Measurements from ENCODE around the gene OR1I1. TPM values are rescaled to one million over a fixed set of nuclear protein-coding genes. Genes with fewer than 3 reads are reported as not detected.

OR1I1 gene
- total RNA-seq, 1 experiment from 2014 or later: not detected

GRCh38 chr19:15108845-15109767 lies 27.1 kb downstream of the OR1I1 start:
- peaks cover 0 to 6% of the 10 kb centered on the region in 2 experiments; a peak in 1 of 4 replicates for H3K36me3 ChIP-seq (ENCODE audit: control insufficient read depth in 1 of 2, insufficient read depth in 2 of 2, low read length in 2 of 2)
- no peak overlapping the region for H2AFZ ChIP-seq (ENCODE audit: low read depth, low read length, poor library complexity, severe bottlenecking)
- DNase-seq (ENCODE audit: low read depth, low spot score): no peak
- ChIA-PET CTCF (no interaction called here), POLR2A (no interaction called here), RAD21 (ENCODE audit: low non-redundant PET in 1 of 2, low total read pairs in 2 of 2, uncharacterized antibody in 2 of 2, unreplicated experiment in 2 of 2) (interaction anchor here in 1 of 2 experiments (0.7 kb wide), 1 partner anchor 184 kb away, joined by 4 read pairs; no protein-coding TSS in a partner anchor)
- no peak for TF ChIP-seq ZBTB33 (IDR thresholded peaks at IDR 0.05; ENCODE audit: extremely low read depth, insufficient replicate concordance, low read length)
- no peak for TF ChIP-seq ATF3 (IDR thresholded peaks at IDR 0.05)
- no peak for TF ChIP-seq JUND (IDR thresholded peaks at IDR 0.05)
- TF ChIP-seq ELF1 (IDR thresholded peaks at IDR 0.05; ENCODE audit: borderline replicate concordance, low read depth): no peak
- no peak for TF ChIP-seq EZH2phosphoT487 (IDR thresholded peaks at IDR 0.05; ENCODE audit: borderline replicate concordance)
- TF ChIP-seq YY1 (IDR thresholded peaks at IDR 0.05; ENCODE audit: extremely low read depth, insufficient replicate concordance, low read depth, low read length): no peak
- TF ChIP-seq FOSL1 (IDR thresholded peaks at IDR 0.05; ENCODE audit: low read depth): no peak
- no peak for TF ChIP-seq POLR2AphosphoS5 (IDR thresholded peaks at IDR 0.05; ENCODE audit: low read depth, low read length)
- no peak for TF ChIP-seq SP1 (IDR thresholded peaks at IDR 0.05; ENCODE audit: low read depth)
- TF ChIP-seq CEBPB (IDR thresholded peaks at IDR 0.05; ENCODE audit: low read depth): no peak
- no peak for TF ChIP-seq SIN3A (IDR thresholded peaks at IDR 0.05; ENCODE audit: low read depth)
- H3K4me1 ChIP-seq (ENCODE audit: control insufficient read depth in 1 of 2, insufficient read depth in 2 of 2, low read length in 2 of 2): peaks cover 7 to 20% of the 10 kb centered on the region in 2 experiments; a peak in 3 of 4 replicates
- no peak overlapping the region for H3K27ac ChIP-seq (ENCODE audit: low read depth, low read length)
- H3K4me3 ChIP-seq (replicated peaks in 1 of 2; ENCODE audit: low read depth in 1 of 2, low read length in 2 of 2): no peak overlapping the region
- no peak overlapping the region for H3K9ac ChIP-seq (ENCODE audit: low read length)
- intact Hi-C loops (cut with micrococcal nuclease): no loop called here
- no peaks in the 10 kb centered on the region for H3K79me2 ChIP-seq (ENCODE audit: insufficient read depth, low read length)
- no peak overlapping the region for H3K4me2 ChIP-seq (ENCODE audit: low read length)
- peaks cover 0 to 6% of the 10 kb centered on the region in 2 experiments; a peak in 1 of 4 replicates for H3K9me3 ChIP-seq (ENCODE audit: control insufficient read depth in 1 of 2, insufficient read depth in 1 of 2, low read depth in 1 of 2, low read length in 2 of 2)
- H4K20me1 ChIP-seq (ENCODE audit: insufficient read depth): no peaks in the 10 kb centered on the region
- no TSS peak for BruUV-seq (replicated peaks)
- no peaks in the 10 kb centered on the region for H3K9me2 ChIP-seq (ENCODE audit: insufficient read depth)
- no peaks in the 10 kb centered on the region for H3K27me3 ChIP-seq (ENCODE audit: insufficient read depth, low read length)
- ATAC-seq: no peak

Measured in HCT116 (cell line).